Peyer's patch (tissue), 4 donors: ENCODE measurements around the gene SSX2IP.

Source experiments
- CTCF ChIP-seq, 6 experiments: fragments of 450-650 bp in 4 of 6; fragments of 200-600 bp in 2 of 6; sonication (generic) in 1 of 6; IDR thresholded peaks; one replicate each; pipeline ENCODE4 v1.5.1; 2017 to 2019; ENCODE audit warnings: antibody characterized with exemption in 6 of 6, mild to moderate bottlenecking in 3 of 6, moderate library complexity in 1 of 6
- POLR2A ChIP-seq, 2 donors: fragments of 450-650 bp; IDR thresholded peaks; one replicate each; pipeline ENCODE4 v1.5.1; 2017; ENCODE audit warnings: antibody characterized with exemption in 2 of 2, mild to moderate bottlenecking in 2 of 2, moderate library complexity in 2 of 2

DNA sequence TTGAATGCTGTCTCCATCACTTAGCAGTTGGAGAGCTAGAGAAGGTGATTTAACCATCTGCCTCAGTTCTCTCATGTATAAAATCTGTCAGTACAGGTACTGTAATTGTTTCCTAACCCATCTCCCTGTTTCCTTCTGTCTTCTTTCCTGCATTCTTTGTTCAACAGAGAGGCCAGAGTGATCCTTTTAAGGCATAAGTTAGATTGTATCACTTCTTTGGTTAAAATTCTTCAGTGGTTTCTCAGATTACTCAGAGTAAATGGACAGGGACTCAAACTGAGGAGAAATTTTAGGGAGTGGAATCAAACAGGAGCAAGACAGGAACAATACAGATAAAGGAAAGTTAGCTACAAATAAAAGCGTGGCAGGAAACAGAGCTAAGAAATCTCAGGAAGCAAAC, 45.2 kb upstream of the SSX2IP start:
- TF ChIP-seq POLR2A (IDR thresholded peaks at IDR 0.05) (no peak), CTCF (IDR thresholded peaks at IDR 0.05) (no peak)
